K562 (cell line): Measurements from ENCODE around the gene CLCNKB. TPM values are rescaled to one million over a fixed set of nuclear protein-coding genes. Genes with fewer than 3 reads are reported as not detected.

Experiments
- CREB1 ChIP-seq, 2 experiments: sonication (generic) in 1 of 2; formaldehyde crosslinking in 1 of 2; IDR thresholded peaks; 2 replicates each; pipeline versions ENCODE4 v1.6.1 to v1.8.0; 2012 to 2022; ENCODE audit warnings: inconsistent platforms in 1 of 2, mild to moderate bottlenecking in 1 of 2, missing genetic modification reagents in 1 of 2, moderate library complexity in 1 of 2
- CTBP1 ChIP-seq: fragments of 450-650 bp; IDR thresholded peaks from 2 replicates; pipeline ENCODE4 v1.6.1; 2016; ENCODE audit warnings: borderline replicate concordance
- E4F1 ChIP-seq: fragments of 250-450 bp; sonication (Bioruptor Pico); IDR thresholded peaks from 2 replicates; pipeline ENCODE4 v1.5.0; 2021; ENCODE audit warnings: mild to moderate bottlenecking, borderline replicate concordance
- MBD2 ChIP-seq: sonication (generic); IDR thresholded peaks from 2 replicates; pipeline ENCODE4 v1.6.1; 2016; ENCODE audit warnings: low read depth, borderline replicate concordance
- PTBP1 ChIP-seq: fragments of 200-400 bp; formaldehyde crosslinking; IDR thresholded peaks from 2 replicates; pipeline ENCODE4 v1.6.1; 2017; ENCODE audit warnings: low read depth, low read length
- REST ChIP-seq, 2 experiments: fragments of 450-650 bp; formaldehyde crosslinking in 1 of 2; IDR thresholded peaks; 2 replicates each; pipeline versions ENCODE4 v1.4.0 to v1.6.1; 2014 to 2020; ENCODE audit warnings: mild to moderate bottlenecking in 2 of 2, borderline replicate concordance in 1 of 2, low read depth in 1 of 2
- TFAP4 ChIP-seq: sonication (generic); formaldehyde crosslinking; IDR thresholded peaks from 2 replicates; pipeline ENCODE4 v1.8.0; 2022; ENCODE audit warnings: missing genetic modification reagents, mild to moderate bottlenecking, moderate library complexity, borderline replicate concordance
- polyA plus RNA-seq, 8 experiments: library from polyadenylated mRNA; depleted of rRNA in 4 of 8; stranded (reverse) in 5 of 8; unstranded in 3 of 8; fragments of >200 nt; fragmentation: Nextera tagmentation in 2 of 8; fragmentation: Illumina TruSeq in 1 of 8; extraction: Ambion mirVana in 2 of 8; extraction: Trizol in 1 of 8; gene quantifications; 2 replicates each; pipeline versions ENCODE4 v1.2.1 to v1.2.3, GENCODE V29; 2011 to 2014; ENCODE audit warnings: inconsistent platforms in 1 of 8, missing spikeins in 1 of 8
- total RNA-seq, 7 experiments: library from RNA; depleted of rRNA in 6 of 7; stranded (reverse); fragments of >200 nt in 6 of 7; fragmentation: Illumina TruSeq in 2 of 7; extraction: Trizol in 2 of 7; gene quantifications; 2 replicates each; pipeline versions ENCODE4 v1.2.1 to v1.2.3, GENCODE V29; 2011 to 2021; ENCODE audit warnings: low replicate concordance in 1 of 7
- TF ChIP-seq, protein P1 (sequence below): fragments of 450-650 bp; IDR thresholded peaks from 2 replicates; pipeline ENCODE4 v1.6.1; 2016; ENCODE audit warnings: low read depth, mild to moderate bottlenecking, moderate library complexity
- TF ChIP-seq, protein P2 (sequence below): sonication (generic); formaldehyde crosslinking; IDR thresholded peaks from 2 replicates; pipeline ENCODE4 v1.8.0; 2022; ENCODE audit warnings: missing genetic modification reagents, mild to moderate bottlenecking, borderline replicate concordance

CLCNKB gene
- total and polyA plus RNA-seq, 9 of the 15 experiments (the other 6 are each of a cell fraction or from before 2014, with no cell fraction given): 0.08 to 1.7 (median 0.64) TPM

DNA sequence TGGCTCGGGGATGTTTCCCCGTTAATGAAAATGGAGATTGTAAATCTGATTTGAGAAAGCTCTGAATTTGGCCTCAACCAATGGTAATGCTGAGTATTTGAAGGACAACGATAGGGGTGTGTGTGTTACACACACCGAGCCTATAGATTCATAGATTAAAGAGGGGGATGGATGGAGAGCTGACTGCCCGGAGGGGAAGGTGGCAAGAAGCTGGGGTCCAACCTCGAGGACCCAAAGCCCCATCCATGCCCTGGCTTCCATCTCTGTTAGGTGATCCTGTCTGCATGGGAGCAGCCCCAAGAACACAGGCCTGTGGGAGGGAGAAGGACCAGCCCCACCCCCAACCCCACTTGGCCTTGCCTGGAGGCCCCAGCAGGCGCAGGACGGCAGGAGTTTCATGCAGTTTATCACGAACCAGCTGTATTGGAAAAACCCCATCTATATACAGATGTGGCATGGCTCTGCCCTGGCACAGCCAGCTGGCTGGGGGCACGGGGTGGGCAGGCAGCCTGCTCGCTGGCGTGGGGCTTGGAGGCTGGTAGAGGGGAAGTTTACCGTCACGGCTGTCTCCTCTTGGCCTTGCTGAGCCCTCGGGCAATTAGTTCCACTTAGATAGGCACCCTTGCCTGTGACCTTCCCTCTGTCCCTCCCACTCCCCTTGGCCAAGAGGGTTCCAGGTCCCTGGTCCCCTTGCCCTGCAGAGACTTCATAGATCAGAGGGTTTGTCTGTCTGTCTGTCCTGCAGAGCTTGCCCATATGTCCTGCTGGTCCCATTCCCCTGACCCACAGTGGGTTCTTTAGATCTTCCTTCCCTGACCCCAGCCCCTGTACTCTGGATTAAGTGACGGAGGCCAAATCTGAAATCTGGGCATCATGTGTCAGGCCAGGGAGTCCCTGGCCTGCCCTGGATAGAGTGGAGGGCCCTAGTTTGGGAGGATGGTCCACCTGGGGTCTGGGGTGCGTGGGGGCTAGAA is 28.8 kb upstream of the CLCNKB start (continued):
- TF ChIP-seq, protein P1, sequence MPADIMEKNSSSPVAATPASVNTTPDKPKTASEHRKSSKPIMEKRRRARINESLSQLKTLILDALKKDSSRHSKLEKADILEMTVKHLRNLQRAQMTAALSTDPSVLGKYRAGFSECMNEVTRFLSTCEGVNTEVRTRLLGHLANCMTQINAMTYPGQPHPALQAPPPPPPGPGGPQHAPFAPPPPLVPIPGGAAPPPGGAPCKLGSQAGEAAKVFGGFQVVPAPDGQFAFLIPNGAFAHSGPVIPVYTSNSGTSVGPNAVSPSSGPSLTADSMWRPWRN: no peak
- TF ChIP-seq E4F1 (CRISPR knock-in tag) (no peak), MBD2 (0 out of 2 replicates have a peak, but pooled peaks have one; percentile 7), REST (IDR thresholded peaks at IDR 0.05; ENCODE audit: borderline replicate concordance) (no peak; the same call in 1 of the 2 replicates), REST (CRISPR knock-in tag; IDR thresholded peaks at IDR 0.05; ENCODE audit: low read depth) (no peak), TFAP4 (CRISPR knock-in tag) (peak; percentile 63; the same call in 1 of the 2 replicates), PTBP1 (no peak), CTBP1 (peak; percentile 62; the same call in 1 of the 2 replicates), CREB1 (IDR thresholded peaks at IDR 0.05) (peak; percentile 13; the same call in 1 of the 2 replicates), CREB1 (CRISPR knock-in tag; IDR thresholded peaks at IDR 0.05) (no peak)
- TF ChIP-seq, protein P2, sequence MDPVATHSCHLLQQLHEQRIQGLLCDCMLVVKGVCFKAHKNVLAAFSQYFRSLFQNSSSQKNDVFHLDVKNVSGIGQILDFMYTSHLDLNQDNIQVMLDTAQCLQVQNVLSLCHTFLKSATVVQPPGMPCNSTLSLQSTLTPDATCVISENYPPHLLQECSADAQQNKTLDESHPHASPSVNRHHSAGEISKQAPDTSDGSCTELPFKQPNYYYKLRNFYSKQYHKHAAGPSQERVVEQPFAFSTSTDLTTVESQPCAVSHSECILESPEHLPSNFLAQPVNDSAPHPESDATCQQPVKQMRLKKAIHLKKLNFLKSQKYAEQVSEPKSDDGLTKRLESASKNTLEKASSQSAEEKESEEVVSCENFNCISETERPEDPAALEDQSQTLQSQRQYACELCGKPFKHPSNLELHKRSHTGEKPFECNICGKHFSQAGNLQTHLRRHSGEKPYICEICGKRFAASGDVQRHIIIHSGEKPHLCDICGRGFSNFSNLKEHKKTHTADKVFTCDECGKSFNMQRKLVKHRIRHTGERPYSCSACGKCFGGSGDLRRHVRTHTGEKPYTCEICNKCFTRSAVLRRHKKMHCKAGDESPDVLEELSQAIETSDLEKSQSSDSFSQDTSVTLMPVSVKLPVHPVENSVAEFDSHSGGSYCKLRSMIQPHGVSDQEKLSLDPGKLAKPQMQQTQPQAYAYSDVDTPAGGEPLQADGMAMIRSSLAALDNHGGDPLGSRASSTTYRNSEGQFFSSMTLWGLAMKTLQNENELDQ (CRISPR knock-in tag): no peak
